Placental epithelial cell (primary cell): ENCODE results near the gene MUC5AC. TPM values are rescaled to one million over a fixed set of nuclear protein-coding genes. Genes with fewer than 3 reads are reported as not detected.

Source experiments
- total RNA-seq: library from RNA; depleted of rRNA; stranded (reverse); fragments of >200 nt; gene quantifications from 2 replicates; pipeline ENCODE4 v1.2.3, GENCODE V29; 2012

MUC5AC gene, protein sequence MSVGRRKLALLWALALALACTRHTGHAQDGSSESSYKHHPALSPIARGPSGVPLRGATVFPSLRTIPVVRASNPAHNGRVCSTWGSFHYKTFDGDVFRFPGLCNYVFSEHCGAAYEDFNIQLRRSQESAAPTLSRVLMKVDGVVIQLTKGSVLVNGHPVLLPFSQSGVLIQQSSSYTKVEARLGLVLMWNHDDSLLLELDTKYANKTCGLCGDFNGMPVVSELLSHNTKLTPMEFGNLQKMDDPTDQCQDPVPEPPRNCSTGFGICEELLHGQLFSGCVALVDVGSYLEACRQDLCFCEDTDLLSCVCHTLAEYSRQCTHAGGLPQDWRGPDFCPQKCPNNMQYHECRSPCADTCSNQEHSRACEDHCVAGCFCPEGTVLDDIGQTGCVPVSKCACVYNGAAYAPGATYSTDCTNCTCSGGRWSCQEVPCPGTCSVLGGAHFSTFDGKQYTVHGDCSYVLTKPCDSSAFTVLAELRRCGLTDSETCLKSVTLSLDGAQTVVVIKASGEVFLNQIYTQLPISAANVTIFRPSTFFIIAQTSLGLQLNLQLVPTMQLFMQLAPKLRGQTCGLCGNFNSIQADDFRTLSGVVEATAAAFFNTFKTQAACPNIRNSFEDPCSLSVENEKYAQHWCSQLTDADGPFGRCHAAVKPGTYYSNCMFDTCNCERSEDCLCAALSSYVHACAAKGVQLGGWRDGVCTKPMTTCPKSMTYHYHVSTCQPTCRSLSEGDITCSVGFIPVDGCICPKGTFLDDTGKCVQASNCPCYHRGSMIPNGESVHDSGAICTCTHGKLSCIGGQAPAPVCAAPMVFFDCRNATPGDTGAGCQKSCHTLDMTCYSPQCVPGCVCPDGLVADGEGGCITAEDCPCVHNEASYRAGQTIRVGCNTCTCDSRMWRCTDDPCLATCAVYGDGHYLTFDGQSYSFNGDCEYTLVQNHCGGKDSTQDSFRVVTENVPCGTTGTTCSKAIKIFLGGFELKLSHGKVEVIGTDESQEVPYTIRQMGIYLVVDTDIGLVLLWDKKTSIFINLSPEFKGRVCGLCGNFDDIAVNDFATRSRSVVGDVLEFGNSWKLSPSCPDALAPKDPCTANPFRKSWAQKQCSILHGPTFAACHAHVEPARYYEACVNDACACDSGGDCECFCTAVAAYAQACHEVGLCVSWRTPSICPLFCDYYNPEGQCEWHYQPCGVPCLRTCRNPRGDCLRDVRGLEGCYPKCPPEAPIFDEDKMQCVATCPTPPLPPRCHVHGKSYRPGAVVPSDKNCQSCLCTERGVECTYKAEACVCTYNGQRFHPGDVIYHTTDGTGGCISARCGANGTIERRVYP (N-terminal part only)
- under 0.01 TPM in 1 of 2 replicates, not detected in the other for total RNA-seq

DNA sequence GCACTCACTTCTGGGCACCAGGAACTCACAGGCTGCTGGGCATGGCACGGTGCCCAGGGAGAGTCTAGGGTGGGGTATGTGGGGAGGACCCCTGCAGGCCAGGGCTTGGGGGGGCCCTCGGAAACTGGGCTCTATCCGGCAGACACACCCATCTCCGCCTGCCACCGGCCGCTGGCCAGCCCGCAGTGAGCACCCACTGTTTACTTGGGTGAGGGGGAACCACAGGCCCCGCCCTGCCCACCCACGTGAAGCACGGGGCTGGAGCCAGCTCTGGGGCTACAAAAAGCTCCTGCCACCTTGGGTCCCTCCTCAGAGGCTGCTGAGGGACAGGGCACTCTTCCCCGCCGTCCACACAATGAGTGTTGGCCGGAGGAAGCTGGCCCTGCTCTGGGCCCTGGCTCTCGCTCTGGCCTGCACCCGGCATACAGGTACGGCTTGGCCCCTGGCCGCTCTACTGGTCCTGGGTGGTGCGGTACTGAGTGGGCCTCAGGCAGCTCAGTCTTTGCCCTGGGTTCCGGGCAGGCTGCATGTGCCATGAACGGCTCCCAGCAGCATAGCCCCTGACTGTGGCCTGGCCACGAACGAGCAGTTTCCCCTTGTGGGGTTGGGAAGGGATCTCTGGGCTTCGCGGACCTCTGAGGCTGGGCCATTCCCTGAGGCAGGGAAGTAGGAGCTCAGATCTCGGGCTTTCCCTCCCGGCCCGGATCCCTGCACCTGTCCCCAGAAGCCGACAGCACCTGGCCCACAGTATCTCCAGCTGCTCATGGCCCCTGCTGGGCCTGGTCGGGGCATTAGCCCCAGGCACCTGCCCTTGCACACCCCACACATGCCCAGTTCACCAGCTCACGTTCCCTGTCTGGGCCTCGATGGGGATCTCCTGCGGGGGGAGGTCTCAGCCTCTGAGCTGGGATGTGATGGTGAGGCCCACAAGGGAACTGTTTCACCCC lies at the start of gene MUC5AC:
Gene MUC5AC (plus strand): TSS at position 309 of the 947 bp plus-strand sequence. CDS start 47 bp downstream, at position 356.

DNA sequence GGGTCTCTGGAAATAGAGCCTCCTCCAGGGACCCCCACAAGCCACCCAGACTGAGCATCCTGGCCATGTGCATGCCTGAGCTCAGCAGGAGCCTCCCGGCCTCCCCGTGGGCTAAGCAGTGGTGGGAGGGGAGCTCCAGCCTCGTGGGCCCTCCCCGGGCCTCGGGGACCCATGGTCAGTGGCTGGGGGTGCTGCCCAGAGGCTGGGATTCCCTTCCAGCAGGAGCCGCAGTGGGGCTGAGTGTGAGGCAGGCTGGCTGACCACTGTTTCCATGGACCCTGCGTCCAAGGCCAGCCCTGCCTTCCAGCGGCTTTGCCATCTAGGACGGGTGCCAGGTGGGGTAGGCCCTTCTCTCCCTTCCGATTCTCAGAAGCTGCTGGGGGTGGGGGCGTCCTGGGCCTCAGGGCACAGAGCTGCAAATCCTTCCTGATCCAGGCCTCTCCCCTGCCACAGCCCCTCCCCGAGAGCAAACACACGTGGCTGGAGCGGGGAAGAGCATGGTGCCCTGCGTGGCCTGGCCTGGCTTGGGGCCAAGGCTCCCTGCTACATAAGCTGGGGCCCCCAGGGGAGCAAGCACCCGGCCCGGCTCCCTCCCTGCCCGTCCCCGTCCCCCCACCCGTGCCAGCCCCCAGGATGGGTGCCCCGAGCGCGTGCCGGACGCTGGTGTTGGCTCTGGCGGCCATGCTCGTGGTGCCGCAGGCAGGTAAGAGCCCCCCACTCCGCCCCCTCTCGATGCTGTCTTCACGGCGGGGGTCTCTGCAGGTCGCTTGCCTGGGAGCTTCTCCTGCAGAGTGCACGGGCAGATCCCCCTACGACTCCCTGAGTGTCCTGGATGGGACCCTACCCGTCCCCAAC lies 65.0 kb downstream of the MUC5AC start, which contains the start of gene MUC5B:
Gene MUC5B (plus strand): TSS at position 576 of the 855 bp plus-strand sequence. CDS start 58 bp downstream, at position 634.

Other genes starting within 250 kb of the MUC5AC start
- 43.6 and 52.9 TPM in 2 replicates for gene CHID1, start 247.1 kb upstream of the MUC5AC start, total RNA-seq
- 73.9 and 81.3 TPM in 2 replicates for gene AP2A2, start 232.1 kb upstream of the MUC5AC start, total RNA-seq
- not detected in 2 replicates for gene MUC6, start 121.2 kb upstream of the MUC5AC start, total RNA-seq
- gene MUC2, start 83.1 kb upstream of the MUC5AC start, total RNA-seq, result not detected in 2 replicates
- gene MUC5B, start 65.1 kb downstream of the MUC5AC start, total RNA-seq, result under 0.01 TPM in 1 of 2 replicates, not detected in the other
- 22.4 and 30.2 TPM in 2 replicates for gene TOLLIP, start 151.7 kb downstream of the MUC5AC start, total RNA-seq
- gene BRSK2, start 232.0 kb downstream of the MUC5AC start, total RNA-seq, result 0.11 and 0.39 TPM in 2 replicates